HepG2 (cell line): ENCODE data around the gene HMBS. TPM values are rescaled to one million over a fixed set of nuclear protein-coding genes. Genes with fewer than 3 reads are reported as not detected.

Experiments
- ATAC-seq: fragments of 200-7000 bp; cut with Tn5 transposase; 3 replicates; pipeline ENCODE4 v1.9.1; 2020; ENCODE audit warnings: mild to moderate bottlenecking, moderate library complexity
- BruUV-seq: library from RNA; stranded (reverse); fragments of 400-500 nt; replicated peaks from 2 replicates; lab custom pipeline; 2021; lab: Mats Ljungman, UMichigan
- CTCF ChIA-PET: fragments of 300-600 bp; formaldehyde crosslinking; extraction: SDS; loops from one replicate; lab custom pipeline; 2021; ENCODE audit warnings: low total read pairs, inconsistent platforms, low intra/inter-chr PET ratio; lab: Yijun Ruan, JAX
- POLR2A ChIA-PET: fragments of 350-600 bp; sonication (Branson Sonifier 250); formaldehyde crosslinking; loops from one replicate; lab custom pipeline; 2020; ENCODE audit warnings: antibody characterized with exemption, inconsistent platforms; lab: Yijun Ruan, JAX
- DNase-seq: peaks from one replicate; pipeline ENCODE4 v3.0.0-alpha.2; 2015; ENCODE audit warnings: low spot score
- FAIRE-seq: peaks from 3 replicates; lab custom pipeline; 2011; peaks lifted over from hg19 to GRCh38; lab: Jason Lieb, UNC
- H2AFZ ChIP-seq: one replicate; pipeline ENCODE4 v1.6.1; 2011; ENCODE audit warnings: low read length, inconsistent platforms
- H3K27ac ChIP-seq: fragments of 300-600 bp; 3 replicates; pipeline ENCODE4 v1.8.0; 2011; ENCODE audit warnings: mixed run types, mild to moderate bottlenecking, mixed read lengths, low read length, inconsistent platforms; ENCODE audit not compliant: insufficient read depth; ENCODE audit errors: extremely low read length
- H3K27me3 ChIP-seq, 2 experiments: fragments of 200-600 bp in 1 of 2; 2 replicates in 1 of 2; 3 replicates in 1 of 2; pipeline versions ENCODE4 v1.6.0 to v1.8.0; 2011; ENCODE audit warnings: low read length in 2 of 2, mild to moderate bottlenecking in 2 of 2, moderate library complexity in 2 of 2, inconsistent platforms in 1 of 2; ENCODE audit not compliant: insufficient read depth in 2 of 2, control insufficient read depth in 1 of 2
- H3K36me3 ChIP-seq, 2 experiments: fragments of 200-600 bp in 1 of 2; replicated peaks in 1 of 2; 2 replicates in 1 of 2; 3 replicates in 1 of 2; pipeline versions ENCODE4 v1.5.1 to v1.8.0; 2011; ENCODE audit warnings: low read length in 2 of 2, inconsistent platforms in 1 of 2; ENCODE audit not compliant: insufficient read depth in 2 of 2, control insufficient read depth in 1 of 2
- H3K4me1 ChIP-seq: 2 replicates; pipeline ENCODE4 v1.5.1; 2012; ENCODE audit warnings: low read length, inconsistent platforms; ENCODE audit not compliant: insufficient read depth
- H3K4me2 ChIP-seq: 2 replicates; pipeline ENCODE4 v1.6.0; 2011; ENCODE audit warnings: low read depth, low read length, inconsistent platforms
- H3K4me3 ChIP-seq, 3 experiments: fragments of 200-600 bp in 1 of 3; sonication (generic), shearing (Covaris generic) in 1 of 3; replicated peaks in 1 of 3; 2 replicates each; pipeline ENCODE4 v1.5.1; 2011 to 2016; ENCODE audit warnings: low read length in 3 of 3, inconsistent platforms in 2 of 3, low read depth in 2 of 3, mild to moderate bottlenecking in 2 of 3, control low read depth in 1 of 3, mixed read lengths in 1 of 3; ENCODE audit not compliant: insufficient read depth in 1 of 3
- H3K79me2 ChIP-seq: one replicate; pipeline ENCODE4 v1.6.1; 2011; ENCODE audit warnings: low read length, inconsistent platforms; ENCODE audit not compliant: insufficient read depth
- H3K9ac ChIP-seq: 2 replicates; pipeline ENCODE4 v1.6.0; 2011; ENCODE audit warnings: mild to moderate bottlenecking, low read depth, low read length, inconsistent platforms; ENCODE audit not compliant: insufficient read depth
- H3K9me3 ChIP-seq: 2 replicates; pipeline ENCODE4 v1.5.1; 2012; ENCODE audit warnings: mild to moderate bottlenecking, low read length
- H4K20me1 ChIP-seq: 2 replicates; pipeline ENCODE4 v1.6.0; 2011; ENCODE audit warnings: inconsistent platforms, mild to moderate bottlenecking, low read length, moderate library complexity; ENCODE audit not compliant: insufficient read depth
- DBP ChIP-seq: sonication (generic); formaldehyde crosslinking; IDR thresholded peaks from 2 replicates; pipeline ENCODE4 v1.4.0; 2020; ENCODE audit warnings: missing genetic modification reagents; ENCODE audit errors: not compliant biosample characterization
- ESRRA ChIP-seq: sonication (generic); formaldehyde crosslinking; IDR thresholded peaks from 2 replicates; pipeline ENCODE4 v1.5.1; 2020; ENCODE audit warnings: mild to moderate bottlenecking, low read depth, missing genetic modification reagents
- MXD3 ChIP-seq: IDR thresholded peaks from 2 replicates; pipeline ENCODE4 v1.6.1; 2016; ENCODE audit warnings: mild to moderate bottlenecking, missing biosample characterization, missing genetic modification reagents
- POLR2A ChIP-seq, 2 experiments: IDR thresholded peaks; 2 replicates each; pipeline ENCODE4 v1.6.1; 2011; ENCODE audit warnings: low read depth in 2 of 2, low read length in 2 of 2, mild to moderate bottlenecking in 1 of 2, moderate library complexity in 1 of 2; ENCODE audit not compliant: insufficient read depth in 1 of 2
- RBAK ChIP-seq: sonication (generic); formaldehyde crosslinking; IDR thresholded peaks from 2 replicates; pipeline ENCODE4 v1.5.1; 2020; ENCODE audit warnings: mild to moderate bottlenecking, missing genetic modification reagents
- SNAPC4 ChIP-seq: sonication (generic); formaldehyde crosslinking; IDR thresholded peaks from 2 replicates; pipeline ENCODE4 v1.4.0; 2020; ENCODE audit warnings: mild to moderate bottlenecking, missing genetic modification reagents
- TBL1XR1 ChIP-seq: fragments of 150-350 bp; IDR thresholded peaks from 2 replicates; pipeline ENCODE4 v1.6.1; 2014; ENCODE audit warnings: borderline replicate concordance, low read length; ENCODE audit not compliant: partially characterized antibody
- TEF ChIP-seq: sonication (generic); formaldehyde crosslinking; IDR thresholded peaks from 2 replicates; pipeline ENCODE4 v1.5.0; 2020; ENCODE audit warnings: missing genetic modification reagents
- ZC3H13 ChIP-seq: sonication (generic); formaldehyde crosslinking; IDR thresholded peaks from 2 replicates; pipeline ENCODE4 v1.8.1; 2023; ENCODE audit warnings: mild to moderate bottlenecking, missing genetic modification reagents, moderate library complexity
- ZNF790 ChIP-seq: sonication (generic); formaldehyde crosslinking; IDR thresholded peaks from 2 replicates; pipeline ENCODE4 v1.8.0; 2022; ENCODE audit warnings: missing genetic modification reagents, mild to moderate bottlenecking, borderline replicate concordance
- WGBS: methylation state at CpG from one replicate; pipeline ENCODE4 v1.1.6; 2017; ENCODE audit warnings: low lambda C conversion rate; 5-methylcytosine and 5-hydroxymethylcytosine counted together
- in situ Hi-C: cut with HindIII; loops from 2 replicates; pipeline ENCODE4 v1.10.0; 2017; ENCODE audit warnings: low pct_unique_long_range_greater_than_20kb; ENCODE audit not compliant: extremely low pct_ligation_motif_present
- intact Hi-C: fragments of 100-400 bp; cut with micrococcal nuclease; formaldehyde crosslinking; loops from one replicate; pipeline ENCODE4 v1.10.0; 2022; ENCODE audit not compliant: unreplicated experiment
- polyA plus RNA-seq, 8 experiments: library from polyadenylated mRNA; depleted of rRNA in 3 of 8; stranded (reverse) in 7 of 8; unstranded in 1 of 8; fragments of >200 nt; fragmentation: Illumina TruSeq in 4 of 8; extraction: Trizol in 4 of 8; gene quantifications; 2 replicates each; pipeline versions ENCODE4 v1.2.1 to v1.2.3, GENCODE V29; 2011 to 2016; ENCODE audit warnings: low read depth in 4 of 8, missing spikeins in 1 of 8, mixed read lengths in 1 of 8; ENCODE audit not compliant: insufficient read depth in 1 of 8
- total RNA-seq, 5 experiments: library from RNA; depleted of rRNA; stranded (reverse); fragments of >200 nt; fragmentation: Illumina TruSeq; extraction: Trizol; gene quantifications; 2 replicates each; pipeline ENCODE4 v1.2.3, GENCODE V29; 2016; ENCODE audit warnings: low read depth in 1 of 5

Gene HMBS
- total and polyA plus RNA-seq, 2 of the 13 experiments (the other 11 are each of a cell fraction or from before 2014, with no cell fraction given), result 9.4 to 46.9 TPM

GRCh38 chr11:119092880-119093842, 8.5 kb downstream of the HMBS start (continued):
- TF ChIP-seq DBP (CRISPR knock-in tag), result no peak
- TF ChIP-seq POLR2A (IDR thresholded peaks at IDR 0.05; ENCODE audit: insufficient read depth in 1 of 2, low read depth in 2 of 2, low read length in 2 of 2), result peak in 1 of 2 experiments; percentile 68; a peak in 3 of 4 replicates
- no peak for TF ChIP-seq ESRRA (CRISPR knock-in tag)
- 0 out of 2 replicates have a peak, but pooled peaks have one; percentile 27 for TF ChIP-seq ZNF790
- TF ChIP-seq ZC3H13 (CRISPR knock-in tag), result peak; percentile 94

DNA sequence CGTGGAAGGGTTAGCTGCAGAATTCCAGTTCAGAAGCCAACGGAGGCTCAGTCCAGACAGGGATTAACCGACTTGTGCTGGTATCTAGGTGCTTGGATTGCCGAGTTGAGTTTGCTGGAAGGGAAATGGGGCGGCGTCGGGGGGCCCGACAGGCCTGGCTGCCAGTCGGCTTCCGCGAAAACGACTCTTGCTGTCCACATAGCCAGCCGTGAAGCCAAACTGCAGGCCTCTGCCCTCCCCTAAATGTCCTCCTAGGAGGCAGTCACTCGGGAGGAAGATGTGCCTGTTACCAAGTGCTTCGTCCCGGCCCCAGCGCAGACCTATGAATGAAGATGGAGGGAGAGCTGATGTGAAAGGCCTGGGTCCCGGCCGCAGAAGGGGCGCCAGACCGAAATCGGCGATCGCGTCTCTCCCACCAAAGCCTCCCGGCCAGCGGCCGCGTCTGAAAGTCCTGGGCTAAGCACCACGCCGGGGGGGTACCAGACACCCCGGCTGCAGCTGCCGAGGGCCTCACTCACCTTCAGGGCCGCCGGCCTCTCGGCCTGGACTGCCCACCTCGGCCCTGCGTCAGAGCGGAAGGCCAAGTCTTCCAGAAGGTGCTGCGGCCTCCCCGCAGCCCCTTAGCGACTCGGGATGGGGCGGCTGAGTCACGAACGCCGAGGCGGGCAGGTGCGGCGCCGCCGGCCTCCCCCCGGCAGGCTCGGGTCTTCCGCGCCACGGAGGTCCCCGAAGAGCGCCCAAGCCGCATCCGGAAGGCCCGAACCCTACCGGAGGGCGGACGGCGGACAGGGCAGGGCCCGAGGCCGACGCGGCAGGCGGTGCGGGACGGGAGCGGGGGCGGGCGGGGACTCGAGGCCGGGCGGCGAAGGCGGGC, 9.5 kb downstream of the HMBS start:
- no peak for DNase-seq
- TF ChIP-seq TBL1XR1 (no peak), MXD3 (no peak), RBAK (peak; percentile 38; the same call in 1 of the 2 replicates), TEF (CRISPR knock-in tag) (no peak), SNAPC4 (no peak)

More for the DNA sequence above, 9.5 kb downstream of the HMBS start:
- ChIA-PET POLR2A (interaction anchor here (0.7 to 3.1 kb wide), 23 partner anchors 8 to 275 kb away, joined by 3 to 109 read pairs (median 5); partner anchors contain the start of genes C2CD2L, DPAGT1, HINFP and HMBS), CTCF (no interaction called here)
- Histone ChIP-seq H3K27ac (peak overlapping the region; percentile 78), H3K27me3 (no peaks in the 10 kb centered on the region), H3K9ac (peak overlapping the region; percentile 93), H3K4me2 (peak overlapping the region; percentile 85), H2AFZ (no peak overlapping the region), H3K9me3 (no peaks in the 10 kb centered on the region), H4K20me1 (peaks cover 16% of the 10 kb centered on the region), H3K36me3 (peaks cover 10 to 38% of the 10 kb centered on the region in 2 experiments; a peak in 4 of 5 replicates), H3K79me2 (peaks cover 31% of the 10 kb centered on the region), H3K4me3 (peak overlapping the region; percentile 78 to 93 (median 91)), H3K4me1 (peaks cover 38% of the 10 kb centered on the region)
- intact Hi-C loops, result loop anchor here (2.0 kb wide), 4 partner anchors 29 to 63 kb away; partner anchors contain the start of genes HYOU1 and SLC37A4
- FAIRE-seq, result no peak
- ATAC-seq, result peak; percentile 5
- WGBS, result under 1% methylated on average over 23 of the region's 81 CpGs
- in situ Hi-C loops, result no loop called here
- BruUV-seq, result no TSS peak
